ENCODE measurements around the gene ROBO3.
A peak's percentile ranks its signal among the peaks of the same experiment; 100 is the strongest.

ROBO3 gene

DNA sequence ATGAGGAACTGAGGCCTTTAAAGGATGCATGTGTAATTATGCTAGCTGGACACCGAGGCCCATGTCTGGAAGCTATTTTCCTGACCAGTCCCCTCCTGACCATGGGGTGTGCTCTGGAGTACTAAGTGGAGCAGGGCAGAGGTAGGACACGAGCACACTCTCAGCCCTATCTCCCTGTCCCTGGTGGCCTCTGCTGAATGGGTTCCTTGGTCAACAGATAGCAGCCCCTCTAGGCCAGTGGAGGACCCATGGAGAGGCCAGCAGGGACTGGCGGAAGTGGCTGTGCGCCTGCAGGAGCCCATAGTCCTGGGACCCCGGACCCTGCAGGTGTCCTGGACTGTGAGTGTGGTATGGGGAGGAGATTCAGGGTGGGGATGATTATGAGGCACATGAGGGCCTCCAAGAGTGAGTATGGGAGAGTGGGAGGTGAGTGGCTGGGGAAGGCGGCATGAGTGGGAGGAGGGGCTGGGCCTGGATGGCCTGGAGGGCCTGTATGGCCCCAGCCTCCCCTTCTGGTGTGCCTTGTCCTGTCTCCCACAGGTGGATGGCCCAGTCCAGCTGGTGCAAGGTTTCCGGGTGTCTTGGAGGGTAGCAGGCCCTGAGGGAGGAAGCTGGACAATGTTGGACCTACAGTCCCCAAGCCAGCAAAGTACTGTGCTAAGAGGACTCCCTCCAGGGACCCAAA, 9.5 kb downstream of the ROBO3 start:
- DNase-seq: no peak
- Histone ChIP-seq H3K27ac (ENCODE audit: insufficient read depth, low read length, poor library complexity, severe bottlenecking) (no peak overlapping the region), H3K27me3 (replicated peaks; ENCODE audit: control insufficient read depth, insufficient read depth, low read length, poor library complexity, severe bottlenecking) (peaks cover 5% of the 10 kb centered on the region), H3K9me3 (ENCODE audit: control insufficient read depth, low read length) (no peaks in the 10 kb centered on the region), H3K4me3 (ENCODE audit: insufficient read depth, low read depth, low read length, poor library complexity, severe bottlenecking) (no peak overlapping the region), H3K4me1 (ENCODE audit: control insufficient read depth, insufficient read depth, low read length, poor library complexity, severe bottlenecking) (peaks cover 14% of the 10 kb centered on the region), H3K36me3 (ENCODE audit: control insufficient read depth, insufficient read depth, low read length) (no peaks in the 10 kb centered on the region)

DNA sequence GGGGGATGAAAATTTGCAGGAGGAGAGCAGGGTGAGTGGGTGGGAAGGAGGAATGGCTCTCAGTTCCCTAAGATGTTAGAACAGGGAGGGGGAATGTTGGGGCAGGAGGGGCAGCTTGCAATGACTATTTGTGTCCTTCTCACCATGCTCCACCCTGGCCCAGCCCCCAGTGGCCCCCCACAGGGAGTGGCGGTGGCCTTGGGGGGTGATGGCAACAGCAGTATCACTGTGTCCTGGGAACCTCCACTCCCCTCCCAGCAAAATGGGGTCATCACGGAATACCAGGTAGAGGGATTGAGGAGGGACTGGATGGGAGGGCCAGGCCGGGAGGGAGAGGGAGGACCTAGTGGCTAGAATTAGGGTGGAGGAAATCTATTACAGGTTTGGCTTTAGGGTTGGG, 10.2 kb downstream of the ROBO3 start:
- Histone ChIP-seq H3K4me3 (ENCODE audit: insufficient read depth, low read depth, low read length, poor library complexity, severe bottlenecking) (peak overlapping the region; percentile 89), H3K27me3 (replicated peaks; ENCODE audit: control insufficient read depth, insufficient read depth, low read length, poor library complexity, severe bottlenecking) (no peaks in the 10 kb centered on the region), H3K36me3 (ENCODE audit: control insufficient read depth, insufficient read depth, low read length) (no peaks in the 10 kb centered on the region), H3K9me3 (ENCODE audit: control insufficient read depth, low read length) (no peaks in the 10 kb centered on the region), H3K27ac (ENCODE audit: insufficient read depth, low read length, poor library complexity, severe bottlenecking) (no peak overlapping the region), H3K4me1 (ENCODE audit: control insufficient read depth, insufficient read depth, low read length, poor library complexity, severe bottlenecking) (peaks cover 14% of the 10 kb centered on the region)
- no peak for DNase-seq

DNA sequence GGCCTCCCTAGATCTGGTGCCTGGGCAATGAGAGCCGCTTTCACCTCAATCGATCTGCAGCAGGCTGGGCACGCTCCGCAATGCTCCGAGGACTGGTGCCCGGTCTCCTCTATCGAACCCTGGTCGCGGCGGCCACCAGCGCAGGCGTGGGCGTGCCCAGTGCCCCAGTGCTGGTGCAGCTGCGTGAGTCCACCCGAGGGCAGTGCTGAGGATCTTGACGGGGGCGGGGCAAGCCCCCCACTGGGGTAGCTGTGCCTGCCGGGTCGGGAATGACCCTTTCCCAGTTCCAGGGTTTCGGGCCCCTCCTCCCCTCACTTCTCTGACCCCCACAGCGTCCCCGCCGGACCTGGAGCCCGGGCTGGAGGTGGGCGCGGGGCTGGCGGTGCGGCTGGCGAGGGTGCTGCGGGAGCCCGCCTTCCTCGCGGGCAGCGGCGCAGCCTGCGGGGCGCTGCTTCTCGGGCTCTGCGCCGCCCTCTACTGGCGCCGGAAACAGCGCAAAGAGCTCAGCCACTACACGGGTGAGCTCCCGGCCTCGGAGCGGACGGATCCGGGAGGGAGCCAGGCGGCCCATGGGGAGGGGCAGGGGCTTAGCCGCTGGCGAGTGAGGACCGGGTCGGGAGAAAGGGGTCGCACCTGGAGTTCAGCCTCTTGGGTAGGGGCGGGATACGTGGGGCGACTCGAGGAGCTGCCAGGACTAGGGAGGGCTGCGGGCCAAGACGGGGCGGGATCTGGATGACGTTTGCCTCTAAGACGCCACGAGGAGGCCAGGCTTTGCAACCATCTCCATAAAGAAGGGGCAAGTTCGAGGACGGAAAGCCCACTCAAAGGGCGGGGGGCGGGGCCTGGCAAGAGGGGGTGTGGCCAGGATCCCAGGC, 10.9 kb downstream of the ROBO3 start:
- H3K4me1 ChIP-seq (ENCODE audit: control insufficient read depth, insufficient read depth, low read length, poor library complexity, severe bottlenecking): peaks cover 14% of the 10 kb centered on the region
- peak overlapping the region; percentile 89 for H3K4me3 ChIP-seq (ENCODE audit: insufficient read depth, low read depth, low read length, poor library complexity, severe bottlenecking)
- H3K27me3 ChIP-seq (replicated peaks; ENCODE audit: control insufficient read depth, insufficient read depth, low read length, poor library complexity, severe bottlenecking): no peaks in the 10 kb centered on the region
- peak; percentile 44 to 58 (median 49) for DNase-seq
- H3K27ac ChIP-seq (ENCODE audit: insufficient read depth, low read length, poor library complexity, severe bottlenecking): peak overlapping the region; percentile 66
- no peaks in the 10 kb centered on the region for H3K9me3 ChIP-seq (ENCODE audit: control insufficient read depth, low read length)
- no peaks in the 10 kb centered on the region for H3K36me3 ChIP-seq (ENCODE audit: control insufficient read depth, insufficient read depth, low read length)

DNA sequence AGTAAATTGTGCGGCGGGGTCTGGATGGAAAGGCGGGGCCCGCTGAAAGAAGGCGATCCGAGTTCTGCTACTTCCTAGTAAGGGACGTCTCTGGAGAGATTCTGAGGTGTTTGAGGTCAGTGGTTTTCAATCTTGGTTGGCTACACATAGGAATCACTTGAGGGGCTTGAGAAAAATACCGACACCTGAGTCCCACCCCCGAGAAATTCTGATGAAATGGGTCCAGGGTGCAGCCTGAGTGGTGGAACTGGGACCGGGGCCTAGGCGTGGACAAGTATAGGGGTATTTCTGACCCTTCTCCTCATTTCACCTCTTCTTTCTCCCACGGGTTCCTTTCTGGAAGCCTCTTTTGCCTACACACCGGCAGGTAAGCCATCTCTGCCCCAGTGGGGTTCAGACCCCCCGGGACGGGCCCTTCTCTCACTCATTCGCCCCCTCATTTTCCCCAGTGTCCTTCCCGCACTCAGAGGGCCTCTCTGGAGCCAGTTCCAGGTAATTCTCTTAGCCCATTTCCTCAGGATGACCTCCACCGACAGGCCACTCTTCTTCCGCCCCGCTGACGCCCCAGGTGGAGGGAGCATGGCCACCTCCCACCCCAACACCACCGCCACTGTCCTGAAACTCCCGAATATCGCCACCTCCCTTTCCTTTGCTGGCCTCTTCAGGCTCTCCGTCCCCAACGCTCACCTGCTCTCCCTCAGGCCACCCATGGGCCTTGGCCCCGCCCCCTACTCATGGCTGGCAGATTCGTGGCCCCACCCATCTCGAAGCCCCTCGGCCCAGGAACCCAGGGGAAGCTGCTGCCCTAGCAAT, 11.8 kb downstream of the ROBO3 start:
- Histone ChIP-seq H3K4me3 (ENCODE audit: insufficient read depth, low read depth, low read length, poor library complexity, severe bottlenecking) (peak overlapping the region; percentile 89), H3K4me1 (ENCODE audit: control insufficient read depth, insufficient read depth, low read length, poor library complexity, severe bottlenecking) (peaks cover 14% of the 10 kb centered on the region), H3K36me3 (ENCODE audit: control insufficient read depth, insufficient read depth, low read length) (no peaks in the 10 kb centered on the region), H3K9me3 (ENCODE audit: control insufficient read depth, low read length) (no peaks in the 10 kb centered on the region), H3K27ac (ENCODE audit: insufficient read depth, low read length, poor library complexity, severe bottlenecking) (peak overlapping the region; percentile 66), H3K27me3 (replicated peaks; ENCODE audit: control insufficient read depth, insufficient read depth, low read length, poor library complexity, severe bottlenecking) (no peaks in the 10 kb centered on the region)
- no peak for DNase-seq

DNA sequence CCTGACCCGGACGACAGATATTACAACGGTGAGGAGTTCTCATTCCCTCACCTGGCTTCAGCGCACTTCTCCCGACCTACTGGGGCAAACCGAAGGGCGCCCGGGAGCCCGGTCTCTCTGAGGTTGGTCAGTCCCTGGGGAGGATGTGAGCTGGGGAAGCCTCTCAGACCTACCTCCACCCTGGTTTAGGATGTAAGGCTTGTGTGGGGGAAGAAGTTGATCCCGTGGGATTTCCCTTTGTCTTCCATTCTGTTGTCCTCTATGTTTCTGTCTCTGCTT, 12.3 kb downstream of the ROBO3 start:
- Histone ChIP-seq H3K9me3 (ENCODE audit: control insufficient read depth, low read length) (no peaks in the 10 kb centered on the region), H3K27me3 (replicated peaks; ENCODE audit: control insufficient read depth, insufficient read depth, low read length, poor library complexity, severe bottlenecking) (no peaks in the 10 kb centered on the region), H3K4me1 (ENCODE audit: control insufficient read depth, insufficient read depth, low read length, poor library complexity, severe bottlenecking) (peaks cover 14% of the 10 kb centered on the region), H3K27ac (ENCODE audit: insufficient read depth, low read length, poor library complexity, severe bottlenecking) (no peak overlapping the region), H3K4me3 (ENCODE audit: insufficient read depth, low read depth, low read length, poor library complexity, severe bottlenecking) (no peak overlapping the region), H3K36me3 (ENCODE audit: control insufficient read depth, insufficient read depth, low read length) (no peaks in the 10 kb centered on the region)
- no peak for DNase-seq

DNA sequence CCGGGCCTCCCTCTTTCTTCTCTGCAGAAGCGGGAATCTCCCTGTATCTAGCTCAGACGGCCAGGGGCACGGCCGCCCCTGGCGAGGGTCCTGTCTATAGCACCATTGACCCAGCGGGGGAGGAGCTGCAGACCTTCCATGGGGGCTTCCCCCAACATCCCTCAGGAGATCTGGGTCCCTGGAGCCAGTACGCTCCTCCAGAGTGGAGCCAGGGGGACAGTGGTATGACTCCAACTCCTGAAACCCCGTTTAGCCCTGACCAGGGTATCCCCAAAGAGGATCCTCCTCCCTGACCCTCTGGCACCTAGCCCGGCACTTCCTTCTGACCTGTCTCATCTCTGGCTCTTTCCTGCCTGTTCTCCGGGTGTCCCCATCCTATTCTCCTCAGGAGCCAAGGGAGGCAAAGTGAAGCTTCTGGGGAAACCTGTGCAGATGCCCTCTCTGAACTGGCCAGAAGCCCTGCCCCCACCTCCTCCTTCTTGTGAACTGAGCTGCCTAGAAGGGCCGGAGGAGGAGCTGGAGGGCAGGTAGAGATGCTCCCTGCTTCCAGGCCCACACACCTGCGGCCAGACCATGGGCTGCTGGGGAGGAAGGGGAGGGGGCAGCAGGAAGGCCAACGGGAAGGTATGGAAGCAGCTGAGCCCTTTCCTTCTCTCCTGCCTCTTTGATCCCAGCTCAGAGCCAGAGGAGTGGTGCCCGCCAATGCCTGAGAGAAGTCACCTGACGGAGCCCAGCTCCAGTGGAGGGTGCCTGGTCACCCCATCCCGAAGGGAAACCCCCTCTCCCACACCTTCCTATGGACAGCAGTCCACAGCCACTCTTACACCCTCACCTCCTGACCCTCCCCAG, 12.9 kb downstream of the ROBO3 start:
- Histone ChIP-seq H3K4me1 (ENCODE audit: control insufficient read depth, insufficient read depth, low read length, poor library complexity, severe bottlenecking) (peaks cover 14% of the 10 kb centered on the region), H3K4me3 (ENCODE audit: insufficient read depth, low read depth, low read length, poor library complexity, severe bottlenecking) (no peak overlapping the region), H3K36me3 (ENCODE audit: control insufficient read depth, insufficient read depth, low read length) (no peaks in the 10 kb centered on the region), H3K27ac (ENCODE audit: insufficient read depth, low read length, poor library complexity, severe bottlenecking) (no peak overlapping the region), H3K9me3 (ENCODE audit: control insufficient read depth, low read length) (no peaks in the 10 kb centered on the region), H3K27me3 (replicated peaks; ENCODE audit: control insufficient read depth, insufficient read depth, low read length, poor library complexity, severe bottlenecking) (no peaks in the 10 kb centered on the region)
- DNase-seq: no peak

DNA sequence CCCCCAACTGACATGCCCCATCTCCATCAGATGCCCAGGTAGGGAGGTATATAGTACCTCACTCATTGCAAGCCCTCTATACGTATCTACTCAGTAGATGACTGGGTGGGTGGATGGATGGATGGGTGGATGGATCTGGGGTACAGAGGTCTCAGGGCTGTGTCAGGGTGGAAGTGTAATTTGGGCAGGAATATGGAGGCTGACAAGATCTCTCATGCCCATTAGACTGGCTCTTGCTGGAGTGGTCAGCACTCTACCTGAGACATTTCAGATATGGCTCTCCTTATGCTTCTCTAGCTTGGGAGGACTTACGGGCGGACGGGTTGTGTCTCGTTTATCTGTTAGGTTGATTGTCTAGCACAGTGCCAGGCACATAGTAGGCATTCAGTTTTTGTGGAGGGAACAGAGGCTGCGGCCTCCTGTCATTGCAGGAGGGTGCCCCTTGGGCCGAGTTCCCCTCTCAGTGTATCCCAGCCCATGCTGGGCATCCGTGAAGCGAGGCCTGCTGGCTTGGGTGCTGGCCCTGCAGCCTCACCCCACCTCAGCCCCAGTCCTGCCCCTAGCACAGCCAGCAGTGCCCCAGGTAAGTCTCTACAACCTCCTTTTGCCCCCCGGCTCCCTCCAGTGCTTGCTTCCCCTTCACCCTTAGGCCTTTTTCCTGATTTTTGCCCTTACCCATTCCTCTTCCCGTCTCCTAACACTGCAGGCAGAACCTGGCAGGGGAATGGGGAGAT, 13.7 kb downstream of the ROBO3 start:
- H3K27ac ChIP-seq (ENCODE audit: insufficient read depth, low read length, poor library complexity, severe bottlenecking): no peak overlapping the region
- H3K4me3 ChIP-seq (ENCODE audit: insufficient read depth, low read depth, low read length, poor library complexity, severe bottlenecking): no peak overlapping the region
- H3K36me3 ChIP-seq (ENCODE audit: control insufficient read depth, insufficient read depth, low read length): no peaks in the 10 kb centered on the region
- H3K27me3 ChIP-seq (replicated peaks; ENCODE audit: control insufficient read depth, insufficient read depth, low read length, poor library complexity, severe bottlenecking): no peaks in the 10 kb centered on the region
- peaks cover 14% of the 10 kb centered on the region for H3K4me1 ChIP-seq (ENCODE audit: control insufficient read depth, insufficient read depth, low read length, poor library complexity, severe bottlenecking)
- H3K9me3 ChIP-seq (ENCODE audit: control insufficient read depth, low read length): no peaks in the 10 kb centered on the region
- DNase-seq: no peak

DNA sequence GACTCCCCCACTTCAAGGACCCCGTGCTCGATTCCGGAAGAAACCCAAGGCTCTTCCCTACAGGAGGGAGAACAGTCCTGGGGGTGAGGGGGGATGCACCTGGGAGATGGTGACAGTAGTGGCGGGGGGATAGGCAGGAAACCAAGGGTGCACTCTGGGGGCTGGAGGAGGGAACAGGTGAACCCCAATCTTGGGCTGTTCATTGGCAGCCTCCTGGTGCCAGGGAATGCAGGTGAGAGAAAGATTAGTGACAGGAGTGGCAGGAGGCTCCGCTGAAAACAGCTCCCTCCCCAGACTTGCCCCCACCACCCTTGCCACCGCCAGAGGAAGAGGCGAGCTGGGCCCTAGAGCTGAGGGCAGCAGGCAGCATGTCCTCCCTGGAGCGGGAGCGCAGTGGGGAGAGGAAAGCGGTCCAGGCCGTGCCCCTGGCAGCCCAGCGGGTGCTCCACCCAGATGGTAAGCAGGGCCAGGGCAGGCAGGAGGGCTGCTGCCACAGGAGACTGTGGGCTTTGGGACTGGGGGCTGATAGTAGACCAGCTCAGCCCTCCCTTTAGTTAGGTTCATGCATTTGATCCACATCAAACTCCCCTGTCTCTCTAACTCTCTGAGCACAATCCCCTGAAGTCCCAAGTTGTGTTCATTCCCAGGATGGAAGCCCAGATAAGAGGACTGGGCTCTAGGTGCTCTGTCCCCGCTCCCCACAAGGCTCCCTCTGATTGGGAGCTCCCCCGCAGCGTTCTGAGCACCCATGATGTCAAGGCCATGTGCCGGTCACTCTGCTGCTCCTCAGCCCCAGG, 14.5 kb downstream of the ROBO3 start:
- no peaks in the 10 kb centered on the region for H3K9me3 ChIP-seq (ENCODE audit: control insufficient read depth, low read length)
- DNase-seq: no peak
- peaks cover 14% of the 10 kb centered on the region for H3K4me1 ChIP-seq (ENCODE audit: control insufficient read depth, insufficient read depth, low read length, poor library complexity, severe bottlenecking)
- H3K4me3 ChIP-seq (ENCODE audit: insufficient read depth, low read depth, low read length, poor library complexity, severe bottlenecking): no peak overlapping the region
- no peaks in the 10 kb centered on the region for H3K36me3 ChIP-seq (ENCODE audit: control insufficient read depth, insufficient read depth, low read length)
- H3K27ac ChIP-seq (ENCODE audit: insufficient read depth, low read length, poor library complexity, severe bottlenecking): no peak overlapping the region
- no peaks in the 10 kb centered on the region for H3K27me3 ChIP-seq (replicated peaks; ENCODE audit: control insufficient read depth, insufficient read depth, low read length, poor library complexity, severe bottlenecking)
